IPS-18a (cell line): ENCODE data around the gene YWHAB.

Experiments
- H3K27ac ChIP-seq: one replicate; pipeline ENCODE4 v1.5.1; 2013; ENCODE audit warnings: low read length
- H3K27me3 ChIP-seq: one replicate; pipeline ENCODE4 v1.6.1; 2013; ENCODE audit warnings: mild to moderate bottlenecking, low read length; ENCODE audit not compliant: control insufficient read depth, insufficient read depth
- H3K36me3 ChIP-seq: one replicate; pipeline ENCODE4 v1.6.1; 2013; ENCODE audit warnings: low read depth, low read length; ENCODE audit not compliant: control insufficient read depth
- H3K4me1 ChIP-seq: one replicate; pipeline ENCODE4 v1.6.1; 2013; ENCODE audit warnings: low read depth, low read length; ENCODE audit not compliant: control insufficient read depth
- H3K4me3 ChIP-seq: one replicate; pipeline ENCODE4 v1.5.1; 2013; ENCODE audit warnings: low read length
- H3K9ac ChIP-seq: one replicate; pipeline ENCODE4 v1.6.1; 2013; ENCODE audit warnings: mild to moderate bottlenecking, low read length, moderate library complexity
- H3K9me3 ChIP-seq: one replicate; pipeline ENCODE4 v1.6.1; 2013; ENCODE audit warnings: low read depth, low read length; ENCODE audit not compliant: control insufficient read depth

YWHAB gene

DNA sequence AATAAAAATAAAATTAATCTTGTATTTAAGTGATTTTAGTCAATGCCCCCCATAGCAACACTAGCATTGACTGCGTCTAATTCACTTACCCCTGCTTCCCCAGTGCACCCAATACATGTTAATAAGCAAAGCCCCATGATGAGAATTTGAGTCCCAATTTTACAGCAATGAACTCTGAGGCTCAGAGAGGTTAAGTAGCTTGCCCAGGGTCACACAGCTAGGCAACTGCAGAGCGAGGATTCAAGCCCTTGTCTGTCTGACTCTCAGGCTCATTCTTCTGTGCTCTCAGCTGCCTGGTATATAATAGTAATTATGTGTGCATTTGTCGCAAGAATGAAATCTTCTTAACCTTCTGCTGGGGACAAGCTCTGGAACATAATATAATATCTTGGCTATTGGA lies 32.8 kb downstream of the YWHAB start:
- no peak overlapping the region for H3K27ac ChIP-seq
- no peak overlapping the region for H3K9ac ChIP-seq
- no peaks in the 10 kb centered on the region for H3K9me3 ChIP-seq
- no peaks in the 10 kb centered on the region for H3K27me3 ChIP-seq
- H3K36me3 ChIP-seq = peaks cover 42% of the 10 kb centered on the region
- H3K4me3 ChIP-seq = no peak overlapping the region
- H3K4me1 ChIP-seq = no peaks in the 10 kb centered on the region

DNA sequence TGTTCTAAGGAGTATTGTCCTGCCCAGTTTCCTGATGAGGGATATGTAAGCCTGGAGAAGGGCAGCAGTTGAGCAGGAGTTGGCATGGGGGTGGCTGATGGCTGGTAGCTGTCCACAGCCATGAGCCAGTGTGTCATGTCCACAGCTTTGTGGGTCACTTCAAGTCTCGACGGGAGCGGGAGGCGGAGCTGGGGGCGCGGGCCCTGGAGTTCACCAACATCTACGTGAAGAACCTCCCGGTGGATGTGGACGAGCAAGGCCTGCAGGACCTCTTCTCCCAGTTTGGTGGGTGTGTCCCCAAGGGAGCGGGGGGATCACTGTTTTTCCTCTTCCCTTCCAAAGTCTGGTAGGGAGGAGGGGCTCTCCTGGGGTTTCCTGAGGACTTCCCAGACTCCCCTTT lies 33.3 kb downstream of the YWHAB start:
- no peaks in the 10 kb centered on the region for H3K27me3 ChIP-seq
- no peak overlapping the region for H3K9ac ChIP-seq
- no peak overlapping the region for H3K4me3 ChIP-seq
- H3K4me1 ChIP-seq = no peaks in the 10 kb centered on the region
- no peak overlapping the region for H3K27ac ChIP-seq
- no peaks in the 10 kb centered on the region for H3K9me3 ChIP-seq
- peaks cover 38% of the 10 kb centered on the region for H3K36me3 ChIP-seq

DNA sequence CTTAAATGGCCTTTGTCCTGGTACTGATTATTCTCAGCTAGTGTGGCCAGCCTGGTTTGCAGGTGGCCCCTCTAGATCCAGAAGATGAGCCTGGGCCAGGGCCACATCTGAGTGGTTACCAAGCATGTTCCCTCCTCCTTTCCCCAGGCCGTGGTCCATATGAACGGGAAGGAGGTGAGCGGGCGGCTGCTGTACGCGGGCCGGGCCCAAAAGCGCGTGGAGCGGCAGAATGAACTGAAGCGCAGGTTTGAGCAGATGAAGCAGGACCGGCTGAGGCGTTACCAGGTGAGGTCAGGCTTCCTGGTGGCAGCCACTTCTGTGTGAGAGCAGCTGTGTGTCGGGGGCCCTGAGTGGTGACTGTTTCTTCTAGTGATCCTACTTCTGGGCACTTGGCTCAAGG lies 35.9 kb downstream of the YWHAB start:
- H3K27ac ChIP-seq = no peak overlapping the region
- no peak overlapping the region for H3K9ac ChIP-seq
- H3K4me3 ChIP-seq = no peak overlapping the region
- no peaks in the 10 kb centered on the region for H3K4me1 ChIP-seq
- H3K36me3 ChIP-seq = peaks cover 31% of the 10 kb centered on the region
- no peaks in the 10 kb centered on the region for H3K27me3 ChIP-seq
- H3K9me3 ChIP-seq = no peaks in the 10 kb centered on the region

DNA sequence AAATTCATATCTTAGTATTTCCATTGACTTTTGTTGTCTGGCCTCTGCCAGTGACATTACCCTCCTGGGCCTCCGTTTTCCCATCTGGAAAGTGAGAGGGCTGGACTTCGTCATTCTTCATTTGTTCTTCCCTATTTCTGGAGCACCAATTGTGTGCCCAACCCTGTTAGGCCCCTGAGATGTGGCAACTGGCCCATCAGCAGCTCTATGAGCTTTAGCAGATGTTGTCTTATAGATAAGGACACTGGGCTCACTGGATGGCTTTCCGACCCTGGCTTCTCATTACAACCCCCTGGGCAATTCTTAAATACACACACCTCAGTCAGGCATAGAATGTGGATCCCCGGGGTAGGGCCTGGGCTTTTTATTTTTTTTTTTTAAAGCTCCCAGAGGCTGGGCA lies 39.0 kb downstream of the YWHAB start:
- no peaks in the 10 kb centered on the region for H3K9me3 ChIP-seq
- no peak overlapping the region for H3K4me3 ChIP-seq
- H3K27me3 ChIP-seq = no peaks in the 10 kb centered on the region
- H3K27ac ChIP-seq = no peak overlapping the region
- H3K36me3 ChIP-seq = peaks cover 20% of the 10 kb centered on the region
- no peak overlapping the region for H3K9ac ChIP-seq
- H3K4me1 ChIP-seq = no peaks in the 10 kb centered on the region

DNA sequence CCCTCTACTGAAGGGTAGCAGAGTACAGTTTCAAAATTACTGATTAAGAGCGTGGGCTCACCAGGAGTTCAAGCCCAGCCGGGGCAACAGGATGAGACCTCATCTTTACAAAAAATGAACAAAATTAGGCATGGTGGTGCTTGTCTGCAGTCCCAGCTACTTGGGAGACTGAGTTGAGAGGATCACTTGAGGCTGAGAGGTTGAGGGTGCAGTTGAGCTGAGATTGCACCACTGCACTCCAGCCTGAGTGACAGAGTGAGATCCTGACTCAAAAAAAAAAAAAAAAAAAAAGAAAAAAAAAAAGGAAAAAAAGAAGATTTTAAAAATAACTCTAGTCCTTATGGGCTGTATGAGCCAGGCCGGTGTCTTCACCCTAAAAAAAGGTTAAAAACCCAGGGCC lies 43.1 kb downstream of the YWHAB start:
- Histone ChIP-seq H3K27ac (no peak overlapping the region), H3K4me3 (no peak overlapping the region), H3K36me3 (peaks cover 28% of the 10 kb centered on the region), H3K4me1 (no peaks in the 10 kb centered on the region), H3K27me3 (no peaks in the 10 kb centered on the region), H3K9me3 (no peaks in the 10 kb centered on the region), H3K9ac (no peak overlapping the region)

DNA sequence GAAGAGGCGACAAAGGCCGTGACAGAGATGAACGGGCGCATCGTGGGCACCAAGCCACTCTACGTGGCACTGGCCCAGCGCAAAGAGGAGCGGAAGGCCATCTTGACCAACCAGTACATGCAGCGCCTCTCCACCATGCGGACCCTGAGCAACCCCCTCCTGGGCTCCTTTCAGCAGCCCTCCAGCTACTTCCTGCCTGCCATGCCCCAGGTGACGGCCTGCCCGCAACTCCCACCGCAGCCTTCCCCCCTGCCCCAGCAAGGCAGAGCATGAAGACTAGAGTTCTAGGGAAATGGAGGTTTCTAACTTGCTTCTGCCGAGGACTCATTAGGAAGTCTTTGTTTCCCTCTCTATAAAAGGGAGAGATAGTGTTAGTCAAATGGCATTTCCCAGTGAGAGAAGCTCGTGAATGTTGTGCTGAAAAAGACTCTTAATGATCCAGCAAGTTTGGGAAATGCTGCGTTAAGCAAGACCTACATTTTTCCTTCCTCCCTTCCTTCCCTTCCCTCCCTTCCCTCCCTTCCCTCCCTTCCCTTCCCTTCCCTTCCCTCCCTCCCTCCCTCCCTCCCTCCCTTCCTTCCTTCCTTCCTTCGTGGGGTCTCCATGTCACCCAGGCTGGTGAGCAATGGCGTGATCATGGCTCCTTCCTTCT lies 45.1 kb downstream of the YWHAB start:
- Histone ChIP-seq H3K27ac (no peak overlapping the region), H3K4me3 (no peak overlapping the region), H3K9me3 (no peaks in the 10 kb centered on the region), H3K27me3 (no peaks in the 10 kb centered on the region), H3K4me1 (no peaks in the 10 kb centered on the region), H3K9ac (no peak overlapping the region), H3K36me3 (peaks cover 38% of the 10 kb centered on the region)

DNA sequence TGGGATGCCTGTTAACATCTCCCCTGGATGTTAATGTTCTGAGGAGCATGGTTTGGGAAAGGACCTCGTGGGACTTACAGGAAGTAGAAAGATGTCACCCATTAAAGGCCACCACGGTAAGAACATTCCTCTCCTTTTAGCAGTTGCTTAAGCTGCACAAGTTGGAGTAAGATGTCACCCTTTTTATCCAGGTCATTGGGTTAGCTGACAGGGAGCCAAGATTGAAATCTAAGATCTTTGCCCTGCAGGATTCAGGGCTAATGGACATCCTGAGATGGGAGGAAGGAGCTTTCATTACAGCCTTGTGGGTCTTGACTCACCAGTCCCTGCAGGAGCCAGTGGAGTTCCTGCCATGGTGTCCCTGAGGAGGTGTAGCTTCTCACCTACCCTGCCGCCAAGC lies 46.4 kb downstream of the YWHAB start:
- Histone ChIP-seq H3K9ac (no peak overlapping the region), H3K4me3 (no peak overlapping the region), H3K27ac (no peak overlapping the region), H3K9me3 (no peaks in the 10 kb centered on the region), H3K4me1 (no peaks in the 10 kb centered on the region), H3K27me3 (no peaks in the 10 kb centered on the region), H3K36me3 (peaks cover 51% of the 10 kb centered on the region)

DNA sequence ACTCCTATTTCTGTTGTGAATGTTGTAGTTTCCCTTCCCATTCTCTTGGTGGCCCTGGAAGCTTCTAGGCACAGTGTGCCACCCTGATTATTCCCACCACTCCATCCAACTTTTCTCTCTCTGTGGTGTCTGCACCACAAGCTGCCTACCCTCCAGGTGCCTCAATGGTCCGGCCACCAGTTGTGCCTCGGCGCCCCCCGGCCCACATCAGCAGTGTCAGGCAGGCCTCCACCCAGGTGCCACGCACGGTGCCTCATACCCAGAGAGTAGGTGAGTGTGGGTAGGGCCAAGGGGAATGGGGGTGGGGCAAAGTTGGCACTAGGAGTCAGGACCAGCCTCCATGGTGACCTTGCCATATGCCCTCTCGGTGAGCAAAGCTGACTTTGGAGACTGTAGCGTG lies 47.4 kb downstream of the YWHAB start:
- Histone ChIP-seq H3K36me3 (peaks cover 57% of the 10 kb centered on the region), H3K27ac (no peak overlapping the region), H3K27me3 (no peaks in the 10 kb centered on the region), H3K9ac (no peak overlapping the region), H3K4me3 (no peak overlapping the region), H3K4me1 (no peaks in the 10 kb centered on the region), H3K9me3 (no peaks in the 10 kb centered on the region)

DNA sequence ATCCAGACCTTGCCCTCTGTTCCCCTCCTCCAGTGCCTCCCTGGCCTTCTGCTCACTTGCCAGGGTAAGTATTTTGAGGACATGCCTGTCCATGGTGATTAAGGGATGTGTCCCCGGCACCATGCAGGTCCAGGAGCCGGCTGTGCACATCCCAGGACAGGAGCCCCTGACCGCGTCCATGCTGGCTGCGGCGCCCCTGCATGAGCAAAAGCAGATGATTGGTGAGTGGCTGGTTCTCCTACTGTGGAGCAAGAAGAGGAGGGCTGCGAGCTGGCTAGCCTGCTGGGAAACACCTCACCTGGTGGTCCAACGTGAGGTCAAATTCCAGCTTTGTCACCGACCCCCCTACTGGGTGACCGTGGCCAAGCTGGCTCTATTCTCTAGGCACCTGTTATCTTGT lies 51.0 kb downstream of the YWHAB start:
- Histone ChIP-seq H3K9ac (no peak overlapping the region), H3K36me3 (peaks cover 57% of the 10 kb centered on the region), H3K4me1 (no peaks in the 10 kb centered on the region), H3K27ac (no peak overlapping the region), H3K4me3 (no peak overlapping the region), H3K9me3 (no peaks in the 10 kb centered on the region), H3K27me3 (no peaks in the 10 kb centered on the region)

DNA sequence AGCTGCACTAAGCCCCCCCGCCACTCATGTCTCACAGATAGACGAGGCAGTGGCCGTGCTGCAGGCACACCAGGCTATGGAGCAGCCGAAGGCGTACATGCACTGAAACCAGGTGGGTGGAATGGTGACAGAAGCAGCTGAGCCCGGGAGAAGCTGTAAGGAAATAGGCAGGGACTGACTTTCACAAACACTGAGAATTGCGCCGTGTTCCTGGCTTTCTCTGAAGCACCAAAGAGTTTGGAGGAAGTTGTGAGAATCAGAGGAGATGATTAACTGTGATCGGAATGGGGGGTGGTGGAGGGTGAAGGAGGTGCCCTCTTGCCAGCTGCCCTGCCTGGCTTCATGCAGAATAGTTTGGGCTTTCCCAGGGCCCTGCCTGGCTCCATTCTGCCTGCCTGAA lies 53.1 kb downstream of the YWHAB start:
- no peaks in the 10 kb centered on the region for H3K27me3 ChIP-seq
- no peaks in the 10 kb centered on the region for H3K4me1 ChIP-seq
- peaks cover 61% of the 10 kb centered on the region for H3K36me3 ChIP-seq
- H3K4me3 ChIP-seq = no peak overlapping the region
- H3K9me3 ChIP-seq = no peaks in the 10 kb centered on the region
- no peak overlapping the region for H3K27ac ChIP-seq
- H3K9ac ChIP-seq = no peak overlapping the region

DNA sequence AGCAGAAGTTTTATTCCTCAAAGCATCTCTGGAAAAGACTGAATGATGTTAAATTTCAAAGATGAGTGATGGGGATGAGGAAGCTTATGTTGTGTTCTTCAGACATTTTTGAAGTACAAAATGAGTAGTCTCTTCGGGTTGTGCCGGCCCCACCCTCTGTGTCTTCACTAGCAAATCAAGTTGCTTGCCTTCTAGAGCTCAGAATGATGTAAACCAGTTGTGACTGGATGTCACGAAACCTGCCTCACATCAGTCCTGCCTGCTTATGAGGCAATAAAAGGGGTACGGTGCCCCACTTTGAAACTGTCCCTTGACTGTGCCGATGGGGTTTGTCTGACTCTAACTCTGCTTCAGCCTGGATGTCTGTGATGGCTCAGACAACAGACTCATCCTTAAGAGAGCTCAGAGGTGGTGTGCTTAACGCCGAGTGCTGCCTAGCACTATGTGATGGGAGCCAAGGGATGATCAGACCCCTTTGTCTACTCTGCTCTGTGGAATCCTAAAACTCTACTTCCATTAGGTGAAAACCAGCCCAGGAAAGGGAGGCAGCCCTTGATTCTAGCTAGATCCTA lies 55.7 kb downstream of the YWHAB start:
- no peak overlapping the region for H3K9ac ChIP-seq
- H3K9me3 ChIP-seq = no peaks in the 10 kb centered on the region
- no peak overlapping the region for H3K4me3 ChIP-seq
- H3K4me1 ChIP-seq = no peaks in the 10 kb centered on the region
- peaks cover 63% of the 10 kb centered on the region for H3K36me3 ChIP-seq
- H3K27ac ChIP-seq = no peak overlapping the region
- no peaks in the 10 kb centered on the region for H3K27me3 ChIP-seq

DNA sequence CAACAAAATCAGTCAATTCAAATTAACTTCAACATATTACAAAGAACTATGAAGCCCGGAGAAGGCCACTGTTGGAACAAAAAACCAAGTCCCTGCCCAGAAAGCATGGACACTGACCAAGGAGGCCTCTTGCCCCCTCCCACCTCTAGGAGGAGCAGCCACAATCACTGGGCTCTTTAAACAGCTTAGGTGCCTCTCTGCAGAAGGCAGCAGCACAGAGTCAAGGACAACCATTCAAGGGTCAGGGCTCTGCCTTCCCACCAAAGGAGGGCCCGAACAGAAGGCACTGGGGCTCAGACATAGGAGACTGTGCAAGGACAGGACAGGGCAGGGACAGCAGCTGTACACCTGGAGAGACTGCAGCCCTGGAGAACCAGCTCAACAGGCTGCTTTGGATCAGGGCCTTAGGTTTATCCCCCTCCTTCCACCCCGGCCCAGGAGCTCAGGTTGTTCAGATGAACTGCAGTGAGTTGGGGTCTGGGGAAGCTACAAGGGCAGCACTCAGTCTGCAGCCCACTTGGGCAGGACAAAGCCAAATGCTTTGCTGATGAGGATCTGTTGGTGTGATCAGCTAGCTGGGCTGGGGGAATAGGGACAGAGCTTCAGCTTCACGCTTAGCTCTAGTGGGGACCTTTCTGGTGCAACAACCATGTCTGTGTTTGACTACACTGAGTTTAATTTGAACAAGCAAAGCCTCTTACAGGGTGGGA lies 56.9 kb downstream of the YWHAB start:
- no peaks in the 10 kb centered on the region for H3K4me1 ChIP-seq
- H3K27me3 ChIP-seq = no peaks in the 10 kb centered on the region
- no peak overlapping the region for H3K27ac ChIP-seq
- no peak overlapping the region for H3K4me3 ChIP-seq
- H3K9ac ChIP-seq = no peak overlapping the region
- peaks cover 62% of the 10 kb centered on the region for H3K36me3 ChIP-seq
- no peaks in the 10 kb centered on the region for H3K9me3 ChIP-seq
